ENCODE data around the gene MPZL1. TPM values are rescaled to one million over a fixed set of nuclear protein-coding genes. Genes with fewer than 3 reads are reported as not detected.

The MPZL1 gene
- total RNA-seq, 1 experiment from 2014 or later, result 71.7 TPM

DNA sequence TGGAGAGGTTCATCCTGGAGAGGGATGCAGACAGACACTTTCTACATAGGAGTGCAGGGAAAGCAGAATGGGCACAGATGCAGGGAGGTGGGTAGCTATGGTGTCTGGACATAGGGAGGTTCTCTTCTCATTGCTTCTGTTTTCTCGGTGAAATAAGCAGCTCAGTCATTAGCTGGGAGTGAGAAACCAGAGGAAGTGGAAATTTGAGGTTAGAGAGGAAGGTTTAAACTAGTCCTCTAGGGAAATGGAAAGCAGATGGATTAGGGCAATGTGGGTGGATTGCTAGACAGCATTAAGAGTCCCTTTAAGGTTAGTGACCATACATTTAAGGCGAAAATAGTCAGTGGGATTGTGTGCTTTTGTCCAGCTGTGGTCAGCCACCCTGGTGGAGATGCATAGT is 39.6 kb downstream of the MPZL1 start:
- ATAC-seq, result no peak
- Mint-ChIP-seq H3K36me3 (peaks cover 7% of the 10 kb centered on the region), H3K27ac (no peak overlapping the region)

DNA sequence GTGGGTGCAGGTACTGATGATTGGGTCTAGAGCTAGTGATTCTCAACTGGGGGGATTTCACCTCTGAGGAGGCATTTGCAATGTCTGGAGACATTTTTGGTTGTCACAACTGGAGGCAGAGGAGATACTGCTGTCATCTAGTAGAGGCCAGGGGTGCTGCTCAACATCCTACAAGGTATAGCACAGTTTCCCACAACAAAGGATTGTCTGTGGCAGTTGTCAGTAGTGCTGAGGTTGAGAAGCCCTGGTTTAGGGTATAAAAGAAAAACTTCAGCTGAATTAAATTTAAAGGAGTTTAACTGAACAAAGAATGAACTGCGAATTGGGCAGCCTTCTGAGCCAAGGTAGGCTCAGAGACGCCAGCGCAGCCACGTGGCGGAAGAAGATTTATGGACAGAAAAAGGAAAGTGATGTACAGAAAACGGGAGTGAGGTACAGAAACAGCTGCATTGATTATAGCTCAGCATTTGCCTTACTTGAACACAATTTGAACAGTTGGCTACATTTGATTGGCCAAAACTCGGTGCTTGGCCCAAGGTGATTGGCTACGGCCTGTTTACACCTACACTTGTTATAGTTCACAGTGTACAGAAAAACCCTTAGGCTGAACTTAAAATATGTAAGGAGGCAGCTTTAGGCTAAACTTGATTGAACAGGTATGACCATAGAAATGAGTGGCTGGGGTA is 40.4 kb downstream of the MPZL1 start:
- peaks cover 31% of the 10 kb centered on the region for H3K4me1 Mint-ChIP-seq
- POLR2A ChIA-PET, result no interaction called here
- TF ChIP-seq ETV6 (CRISPR knock-in tag; IDR thresholded peaks at IDR 0.05) (no peak), IRF2 (CRISPR knock-in tag; IDR thresholded peaks at IDR 0.05; ENCODE audit: borderline replicate concordance, low read depth) (no peak), SMAD3 (CRISPR knock-in tag; IDR thresholded peaks at IDR 0.05; ENCODE audit: borderline replicate concordance) (no peak)
- TF ChIP-seq, protein P1, sequence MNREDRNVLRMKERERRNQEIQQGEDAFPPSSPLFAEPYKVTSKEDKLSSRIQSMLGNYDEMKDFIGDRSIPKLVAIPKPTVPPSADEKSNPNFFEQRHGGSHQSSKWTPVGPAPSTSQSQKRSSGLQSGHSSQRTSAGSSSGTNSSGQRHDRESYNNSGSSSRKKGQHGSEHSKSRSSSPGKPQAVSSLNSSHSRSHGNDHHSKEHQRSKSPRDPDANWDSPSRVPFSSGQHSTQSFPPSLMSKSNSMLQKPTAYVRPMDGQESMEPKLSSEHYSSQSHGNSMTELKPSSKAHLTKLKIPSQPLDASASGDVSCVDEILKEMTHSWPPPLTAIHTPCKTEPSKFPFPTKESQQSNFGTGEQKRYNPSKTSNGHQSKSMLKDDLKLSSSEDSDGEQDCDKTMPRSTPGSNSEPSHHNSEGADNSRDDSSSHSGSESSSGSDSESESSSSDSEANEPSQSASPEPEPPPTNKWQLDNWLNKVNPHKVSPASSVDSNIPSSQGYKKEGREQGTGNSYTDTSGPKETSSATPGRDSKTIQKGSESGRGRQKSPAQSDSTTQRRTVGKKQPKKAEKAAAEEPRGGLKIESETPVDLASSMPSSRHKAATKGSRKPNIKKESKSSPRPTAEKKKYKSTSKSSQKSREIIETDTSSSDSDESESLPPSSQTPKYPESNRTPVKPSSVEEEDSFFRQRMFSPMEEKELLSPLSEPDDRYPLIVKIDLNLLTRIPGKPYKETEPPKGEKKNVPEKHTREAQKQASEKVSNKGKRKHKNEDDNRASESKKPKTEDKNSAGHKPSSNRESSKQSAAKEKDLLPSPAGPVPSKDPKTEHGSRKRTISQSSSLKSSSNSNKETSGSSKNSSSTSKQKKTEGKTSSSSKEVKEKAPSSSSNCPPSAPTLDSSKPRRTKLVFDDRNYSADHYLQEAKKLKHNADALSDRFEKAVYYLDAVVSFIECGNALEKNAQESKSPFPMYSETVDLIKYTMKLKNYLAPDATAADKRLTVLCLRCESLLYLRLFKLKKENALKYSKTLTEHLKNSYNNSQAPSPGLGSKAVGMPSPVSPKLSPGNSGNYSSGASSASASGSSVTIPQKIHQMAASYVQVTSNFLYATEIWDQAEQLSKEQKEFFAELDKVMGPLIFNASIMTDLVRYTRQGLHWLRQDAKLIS (CRISPR knock-in tag; IDR thresholded peaks at IDR 0.05; ENCODE audit: borderline replicate concordance), result no peak
- TF ChIP-seq, protein P2, sequence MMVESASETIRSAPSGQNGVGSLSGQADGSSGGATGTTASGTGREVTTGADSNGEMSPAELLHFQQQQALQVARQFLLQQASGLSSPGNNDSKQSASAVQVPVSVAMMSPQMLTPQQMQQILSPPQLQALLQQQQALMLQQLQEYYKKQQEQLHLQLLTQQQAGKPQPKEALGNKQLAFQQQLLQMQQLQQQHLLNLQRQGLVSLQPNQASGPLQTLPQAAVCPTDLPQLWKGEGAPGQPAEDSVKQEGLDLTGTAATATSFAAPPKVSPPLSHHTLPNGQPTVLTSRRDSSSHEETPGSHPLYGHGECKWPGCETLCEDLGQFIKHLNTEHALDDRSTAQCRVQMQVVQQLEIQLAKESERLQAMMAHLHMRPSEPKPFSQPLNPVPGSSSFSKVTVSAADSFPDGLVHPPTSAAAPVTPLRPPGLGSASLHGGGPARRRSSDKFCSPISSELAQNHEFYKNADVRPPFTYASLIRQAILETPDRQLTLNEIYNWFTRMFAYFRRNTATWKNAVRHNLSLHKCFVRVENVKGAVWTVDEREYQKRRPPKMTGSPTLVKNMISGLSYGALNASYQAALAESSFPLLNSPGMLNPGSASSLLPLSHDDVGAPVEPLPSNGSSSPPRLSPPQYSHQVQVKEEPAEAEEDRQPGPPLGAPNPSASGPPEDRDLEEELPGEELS (CRISPR knock-in tag; IDR thresholded peaks at IDR 0.05), result no peak
- TF ChIP-seq, protein P3, sequence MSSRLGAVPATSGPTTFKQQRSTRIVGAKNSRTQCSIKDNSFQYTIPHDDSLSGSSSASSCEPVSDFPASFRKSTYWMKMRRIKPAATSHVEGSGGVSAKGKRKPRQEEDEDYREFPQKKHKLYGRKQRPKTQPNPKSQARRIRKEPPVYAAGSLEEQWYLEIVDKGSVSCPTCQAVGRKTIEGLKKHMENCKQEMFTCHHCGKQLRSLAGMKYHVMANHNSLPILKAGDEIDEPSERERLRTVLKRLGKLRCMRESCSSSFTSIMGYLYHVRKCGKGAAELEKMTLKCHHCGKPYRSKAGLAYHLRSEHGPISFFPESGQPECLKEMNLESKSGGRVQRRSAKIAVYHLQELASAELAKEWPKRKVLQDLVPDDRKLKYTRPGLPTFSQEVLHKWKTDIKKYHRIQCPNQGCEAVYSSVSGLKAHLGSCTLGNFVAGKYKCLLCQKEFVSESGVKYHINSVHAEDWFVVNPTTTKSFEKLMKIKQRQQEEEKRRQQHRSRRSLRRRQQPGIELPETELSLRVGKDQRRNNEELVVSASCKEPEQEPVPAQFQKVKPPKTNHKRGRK (CRISPR knock-in tag; IDR thresholded peaks at IDR 0.05; ENCODE audit: borderline replicate concordance), result no peak
- H3K27ac Mint-ChIP-seq, result no peak overlapping the region
- peaks cover 14% of the 10 kb centered on the region for H3K36me3 Mint-ChIP-seq
- no peak for DNase-seq (ENCODE audit: low spot score)
- ATAC-seq, result no peak
- H3K4me3 Mint-ChIP-seq, result no peak overlapping the region
- CTCF ChIA-PET, result interaction anchor here (1.4 to 1.5 kb wide), 2 partner anchors 41 kb away, joined by 6 to 7 read pairs; no protein-coding TSS in a partner anchor
- H3K27me3 Mint-ChIP-seq (ENCODE audit: low read depth), result peaks cover 20% of the 10 kb centered on the region
- no peaks in the 10 kb centered on the region for H3K9me3 Mint-ChIP-seq

More for the DNA sequence above, 39.6 kb downstream of the MPZL1 start:
- ChIA-PET CTCF (interaction anchor here (0.5 to 1.4 kb wide), 2 partner anchors 42 to 288 kb away, joined by 3 to 6 read pairs; no protein-coding TSS in a partner anchor), POLR2A (interaction anchor here (0.6 kb wide), 1 partner anchor 35 kb away, joined by 8 read pairs; no protein-coding TSS in a partner anchor)
- Mint-ChIP-seq H3K27me3 (ENCODE audit: low read depth) (peaks cover 12% of the 10 kb centered on the region), H3K4me1 (peaks cover 37% of the 10 kb centered on the region), H3K9me3 (no peaks in the 10 kb centered on the region), H3K4me3 (no peak overlapping the region)
- TF ChIP-seq ZNF263 (CRISPR knock-in tag; IDR thresholded peaks at IDR 0.05; ENCODE audit: low read depth), result no peak
- no peak for TF ChIP-seq MXD4 (CRISPR knock-in tag; IDR thresholded peaks at IDR 0.05; ENCODE audit: borderline replicate concordance)
- no peak for TF ChIP-seq KAT7 (CRISPR knock-in tag; IDR thresholded peaks at IDR 0.05; ENCODE audit: borderline replicate concordance)
- no peak for TF ChIP-seq TP53 (CRISPR knock-in tag; IDR thresholded peaks at IDR 0.05)
- TF ChIP-seq, protein P4, sequence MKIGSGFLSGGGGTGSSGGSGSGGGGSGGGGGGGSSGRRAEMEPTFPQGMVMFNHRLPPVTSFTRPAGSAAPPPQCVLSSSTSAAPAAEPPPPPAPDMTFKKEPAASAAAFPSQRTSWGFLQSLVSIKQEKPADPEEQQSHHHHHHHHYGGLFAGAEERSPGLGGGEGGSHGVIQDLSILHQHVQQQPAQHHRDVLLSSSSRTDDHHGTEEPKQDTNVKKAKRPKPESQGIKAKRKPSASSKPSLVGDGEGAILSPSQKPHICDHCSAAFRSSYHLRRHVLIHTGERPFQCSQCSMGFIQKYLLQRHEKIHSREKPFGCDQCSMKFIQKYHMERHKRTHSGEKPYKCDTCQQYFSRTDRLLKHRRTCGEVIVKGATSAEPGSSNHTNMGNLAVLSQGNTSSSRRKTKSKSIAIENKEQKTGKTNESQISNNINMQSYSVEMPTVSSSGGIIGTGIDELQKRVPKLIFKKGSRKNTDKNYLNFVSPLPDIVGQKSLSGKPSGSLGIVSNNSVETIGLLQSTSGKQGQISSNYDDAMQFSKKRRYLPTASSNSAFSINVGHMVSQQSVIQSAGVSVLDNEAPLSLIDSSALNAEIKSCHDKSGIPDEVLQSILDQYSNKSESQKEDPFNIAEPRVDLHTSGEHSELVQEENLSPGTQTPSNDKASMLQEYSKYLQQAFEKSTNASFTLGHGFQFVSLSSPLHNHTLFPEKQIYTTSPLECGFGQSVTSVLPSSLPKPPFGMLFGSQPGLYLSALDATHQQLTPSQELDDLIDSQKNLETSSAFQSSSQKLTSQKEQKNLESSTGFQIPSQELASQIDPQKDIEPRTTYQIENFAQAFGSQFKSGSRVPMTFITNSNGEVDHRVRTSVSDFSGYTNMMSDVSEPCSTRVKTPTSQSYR (CRISPR knock-in tag; IDR thresholded peaks at IDR 0.05), result no peak
- no peak for TF ChIP-seq ZNF396 (CRISPR knock-in tag; IDR thresholded peaks at IDR 0.05; ENCODE audit: borderline replicate concordance)
- TF ChIP-seq ZNF317 (CRISPR knock-in tag; IDR thresholded peaks at IDR 0.05; ENCODE audit: borderline replicate concordance, low read depth), result no peak
- TF ChIP-seq, protein P5, sequence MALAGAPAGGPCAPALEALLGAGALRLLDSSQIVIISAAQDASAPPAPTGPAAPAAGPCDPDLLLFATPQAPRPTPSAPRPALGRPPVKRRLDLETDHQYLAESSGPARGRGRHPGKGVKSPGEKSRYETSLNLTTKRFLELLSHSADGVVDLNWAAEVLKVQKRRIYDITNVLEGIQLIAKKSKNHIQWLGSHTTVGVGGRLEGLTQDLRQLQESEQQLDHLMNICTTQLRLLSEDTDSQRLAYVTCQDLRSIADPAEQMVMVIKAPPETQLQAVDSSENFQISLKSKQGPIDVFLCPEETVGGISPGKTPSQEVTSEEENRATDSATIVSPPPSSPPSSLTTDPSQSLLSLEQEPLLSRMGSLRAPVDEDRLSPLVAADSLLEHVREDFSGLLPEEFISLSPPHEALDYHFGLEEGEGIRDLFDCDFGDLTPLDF (CRISPR knock-in tag; IDR thresholded peaks at IDR 0.05), result no peak
- TF ChIP-seq, protein P6, sequence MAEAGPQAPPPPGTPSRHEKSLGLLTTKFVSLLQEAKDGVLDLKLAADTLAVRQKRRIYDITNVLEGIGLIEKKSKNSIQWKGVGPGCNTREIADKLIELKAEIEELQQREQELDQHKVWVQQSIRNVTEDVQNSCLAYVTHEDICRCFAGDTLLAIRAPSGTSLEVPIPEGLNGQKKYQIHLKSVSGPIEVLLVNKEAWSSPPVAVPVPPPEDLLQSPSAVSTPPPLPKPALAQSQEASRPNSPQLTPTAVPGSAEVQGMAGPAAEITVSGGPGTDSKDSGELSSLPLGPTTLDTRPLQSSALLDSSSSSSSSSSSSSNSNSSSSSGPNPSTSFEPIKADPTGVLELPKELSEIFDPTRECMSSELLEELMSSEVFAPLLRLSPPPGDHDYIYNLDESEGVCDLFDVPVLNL (CRISPR knock-in tag; IDR thresholded peaks at IDR 0.05; ENCODE audit: borderline replicate concordance, low read depth), result no peak
- no peak for TF ChIP-seq OVOL2 (CRISPR knock-in tag; IDR thresholded peaks at IDR 0.05; ENCODE audit: borderline replicate concordance)
- TF ChIP-seq, protein P7, sequence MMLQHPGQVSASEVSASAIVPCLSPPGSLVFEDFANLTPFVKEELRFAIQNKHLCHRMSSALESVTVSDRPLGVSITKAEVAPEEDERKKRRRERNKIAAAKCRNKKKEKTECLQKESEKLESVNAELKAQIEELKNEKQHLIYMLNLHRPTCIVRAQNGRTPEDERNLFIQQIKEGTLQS (CRISPR knock-in tag; conservative IDR thresholded peaks at IDR 0.05), result no peak
- TF ChIP-seq, protein P8, sequence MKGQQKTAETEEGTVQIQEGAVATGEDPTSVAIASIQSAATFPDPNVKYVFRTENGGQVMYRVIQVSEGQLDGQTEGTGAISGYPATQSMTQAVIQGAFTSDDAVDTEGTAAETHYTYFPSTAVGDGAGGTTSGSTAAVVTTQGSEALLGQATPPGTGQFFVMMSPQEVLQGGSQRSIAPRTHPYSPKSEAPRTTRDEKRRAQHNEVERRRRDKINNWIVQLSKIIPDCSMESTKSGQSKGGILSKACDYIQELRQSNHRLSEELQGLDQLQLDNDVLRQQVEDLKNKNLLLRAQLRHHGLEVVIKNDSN (CRISPR knock-in tag; IDR thresholded peaks at IDR 0.05), result no peak
- no peak for TF ChIP-seq RELA (CRISPR knock-in tag; IDR thresholded peaks at IDR 0.05; ENCODE audit: borderline replicate concordance)
- DNase-seq (ENCODE audit: low spot score), result no peak

All from WTC11 (cell line).